OCI-LY7 (cell line): Measurements from ENCODE around the gene BLTP2.

ENCODE experiments used
- CTCF ChIP-seq: fragments of 200-600 bp; sonication (generic); conservative IDR thresholded peaks from 2 replicates; pipeline ENCODE4 v1.5.1; 2014; ENCODE audit warnings: mild to moderate bottlenecking, antibody characterized with exemption, low read length, moderate library complexity, mixed read lengths
- EZH2phosphoT487 ChIP-seq: fragments of 200-600 bp; sonication (generic); IDR thresholded peaks from 2 replicates; pipeline ENCODE4 v1.6.1; 2018; ENCODE audit warnings: low read depth, borderline replicate concordance, mild to moderate bottlenecking, mixed run types, antibody characterized with exemption, low read length, moderate library complexity, mixed read lengths

GRCh38 chr17:28663723-28664122, 18.8 kb upstream of the BLTP2 start:
- TF ChIP-seq CTCF: no peak
- TF ChIP-seq EZH2phosphoT487: no peak
